ENCODE results near the gene CASK. TPM values are rescaled to one million over a fixed set of nuclear protein-coding genes. Genes with fewer than 3 reads are reported as not detected.

CASK gene
- total and polyA plus RNA-seq, 4 donors: 3.6 to 14.8 (median 6.2) TPM

GRCh38 chrX:41600291-41600690 lies 323.1 kb downstream of the CASK start:
- no peak for DNase-seq (ENCODE audit: low spot score)
- no peak overlapping the region for H3K9ac ChIP-seq (ENCODE audit: low read depth in 1 of 2, low read length in 2 of 2)
- TF ChIP-seq REST (IDR thresholded peaks at IDR 0.05) (no peak), HNF4A (conservative IDR thresholded peaks at IDR 0.05) (no peak), RXRA (IDR thresholded peaks at IDR 0.05) (no peak), EGR1 (IDR thresholded peaks at IDR 0.05; ENCODE audit: low read depth in 2 of 2) (no peak), GABPA (IDR thresholded peaks at IDR 0.05 in 1 of 2, conservative IDR thresholded peaks at IDR 0.05 in 1 of 2) (no peak), FOXA1 (IDR thresholded peaks at IDR 0.05) (no peak), SP1 (IDR thresholded peaks at IDR 0.05) (no peak), RAD21 (IDR thresholded peaks at IDR 0.05) (no peak), YY1 (IDR thresholded peaks at IDR 0.05) (no peak), CTCF (IDR thresholded peaks at IDR 0.05; ENCODE audit: low read depth, low read length, missing input control) (no peak), TAF1 (conservative IDR thresholded peaks at IDR 0.05) (no peak), NR2F2 (IDR thresholded peaks at IDR 0.05) (no peak), HNF4G (IDR thresholded peaks at IDR 0.05) (no peak), FOXA2 (IDR thresholded peaks at IDR 0.05) (no peak), JUND (IDR thresholded peaks at IDR 0.05) (no peak)
- TF ChIP-seq, protein P1, sequence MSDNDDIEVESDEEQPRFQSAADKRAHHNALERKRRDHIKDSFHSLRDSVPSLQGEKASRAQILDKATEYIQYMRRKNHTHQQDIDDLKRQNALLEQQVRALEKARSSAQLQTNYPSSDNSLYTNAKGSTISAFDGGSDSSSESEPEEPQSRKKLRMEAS (IDR thresholded peaks at IDR 0.05): no peak
- TF ChIP-seq, protein P2, sequence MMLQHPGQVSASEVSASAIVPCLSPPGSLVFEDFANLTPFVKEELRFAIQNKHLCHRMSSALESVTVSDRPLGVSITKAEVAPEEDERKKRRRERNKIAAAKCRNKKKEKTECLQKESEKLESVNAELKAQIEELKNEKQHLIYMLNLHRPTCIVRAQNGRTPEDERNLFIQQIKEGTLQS (IDR thresholded peaks at IDR 0.05): no peak
- TF ChIP-seq, protein P3, sequence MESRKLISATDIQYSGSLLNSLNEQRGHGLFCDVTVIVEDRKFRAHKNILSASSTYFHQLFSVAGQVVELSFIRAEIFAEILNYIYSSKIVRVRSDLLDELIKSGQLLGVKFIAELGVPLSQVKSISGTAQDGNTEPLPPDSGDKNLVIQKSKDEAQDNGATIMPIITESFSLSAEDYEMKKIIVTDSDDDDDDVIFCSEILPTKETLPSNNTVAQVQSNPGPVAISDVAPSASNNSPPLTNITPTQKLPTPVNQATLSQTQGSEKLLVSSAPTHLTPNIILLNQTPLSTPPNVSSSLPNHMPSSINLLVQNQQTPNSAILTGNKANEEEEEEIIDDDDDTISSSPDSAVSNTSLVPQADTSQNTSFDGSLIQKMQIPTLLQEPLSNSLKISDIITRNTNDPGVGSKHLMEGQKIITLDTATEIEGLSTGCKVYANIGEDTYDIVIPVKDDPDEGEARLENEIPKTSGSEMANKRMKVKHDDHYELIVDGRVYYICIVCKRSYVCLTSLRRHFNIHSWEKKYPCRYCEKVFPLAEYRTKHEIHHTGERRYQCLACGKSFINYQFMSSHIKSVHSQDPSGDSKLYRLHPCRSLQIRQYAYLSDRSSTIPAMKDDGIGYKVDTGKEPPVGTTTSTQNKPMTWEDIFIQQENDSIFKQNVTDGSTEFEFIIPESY (IDR thresholded peaks at IDR 0.05): no peak
- H3K9me3 ChIP-seq (ENCODE audit: control insufficient read depth in 4 of 4, low read length in 3 of 4): no peaks in the 10 kb centered on the region
- H3K36me3 ChIP-seq (ENCODE audit: control insufficient read depth in 4 of 4, insufficient read depth in 3 of 4, low read depth in 1 of 4, low read length in 3 of 4): no peaks in the 10 kb centered on the region
- H3K27ac ChIP-seq (ENCODE audit: low read depth in 1 of 2, low read length in 2 of 2): no peak overlapping the region
- WGBS: 90% methylated on average over 2 of the region's 2 CpGs
- H3K27me3 ChIP-seq (ENCODE audit: control insufficient read depth in 4 of 4, insufficient read depth in 4 of 4, low read length in 3 of 4): peaks cover 0 to 2% (median 0%) of the 10 kb centered on the region in 4 donors
- no peak overlapping the region for H3K4me3 ChIP-seq (ENCODE audit: low read depth in 1 of 3, low read length in 3 of 3)
- H3K4me1 ChIP-seq (ENCODE audit: control insufficient read depth in 4 of 4, insufficient read depth in 4 of 4, low read length in 3 of 4): peaks cover 0 to 1% (median 0%) of the 10 kb centered on the region in 4 donors
